Measurements from ENCODE around the gene GSG1L2.

DNA sequence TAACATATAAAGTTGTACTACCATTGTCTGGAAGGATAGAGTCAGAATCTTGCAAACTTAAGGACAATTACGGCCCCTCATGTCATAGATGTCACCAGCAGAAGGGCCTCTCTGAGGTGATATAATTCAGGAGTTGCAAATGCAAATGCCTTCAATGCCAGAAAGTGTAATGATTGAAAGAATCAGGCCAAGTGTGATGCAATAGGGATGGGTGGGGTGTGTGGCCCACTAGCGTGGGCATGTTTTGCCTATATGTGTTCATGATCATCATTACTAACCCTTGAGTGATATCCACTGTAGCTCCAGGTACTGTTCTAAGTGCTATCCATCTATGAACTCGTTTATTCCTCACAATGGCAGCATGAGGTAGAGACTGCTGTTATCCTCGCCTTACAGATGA, 31.6 kb downstream of the GSG1L2 start:
- TF ChIP-seq, protein P1, sequence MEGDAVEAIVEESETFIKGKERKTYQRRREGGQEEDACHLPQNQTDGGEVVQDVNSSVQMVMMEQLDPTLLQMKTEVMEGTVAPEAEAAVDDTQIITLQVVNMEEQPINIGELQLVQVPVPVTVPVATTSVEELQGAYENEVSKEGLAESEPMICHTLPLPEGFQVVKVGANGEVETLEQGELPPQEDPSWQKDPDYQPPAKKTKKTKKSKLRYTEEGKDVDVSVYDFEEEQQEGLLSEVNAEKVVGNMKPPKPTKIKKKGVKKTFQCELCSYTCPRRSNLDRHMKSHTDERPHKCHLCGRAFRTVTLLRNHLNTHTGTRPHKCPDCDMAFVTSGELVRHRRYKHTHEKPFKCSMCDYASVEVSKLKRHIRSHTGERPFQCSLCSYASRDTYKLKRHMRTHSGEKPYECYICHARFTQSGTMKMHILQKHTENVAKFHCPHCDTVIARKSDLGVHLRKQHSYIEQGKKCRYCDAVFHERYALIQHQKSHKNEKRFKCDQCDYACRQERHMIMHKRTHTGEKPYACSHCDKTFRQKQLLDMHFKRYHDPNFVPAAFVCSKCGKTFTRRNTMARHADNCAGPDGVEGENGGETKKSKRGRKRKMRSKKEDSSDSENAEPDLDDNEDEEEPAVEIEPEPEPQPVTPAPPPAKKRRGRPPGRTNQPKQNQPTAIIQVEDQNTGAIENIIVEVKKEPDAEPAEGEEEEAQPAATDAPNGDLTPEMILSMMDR (IDR thresholded peaks at IDR 0.05): no peak
- TF ChIP-seq POLR2AphosphoS5 (IDR thresholded peaks at IDR 0.05) (no peak), POLR2A (IDR thresholded peaks at IDR 0.05) (no peak)
